ENCODE results near the gene SLC1A4. TPM values are rescaled to one million over a fixed set of nuclear protein-coding genes. Genes with fewer than 3 reads are reported as not detected.

Gene SLC1A4
- total RNA-seq, 1 donor from 2014 or later = 13.1 TPM

DNA sequence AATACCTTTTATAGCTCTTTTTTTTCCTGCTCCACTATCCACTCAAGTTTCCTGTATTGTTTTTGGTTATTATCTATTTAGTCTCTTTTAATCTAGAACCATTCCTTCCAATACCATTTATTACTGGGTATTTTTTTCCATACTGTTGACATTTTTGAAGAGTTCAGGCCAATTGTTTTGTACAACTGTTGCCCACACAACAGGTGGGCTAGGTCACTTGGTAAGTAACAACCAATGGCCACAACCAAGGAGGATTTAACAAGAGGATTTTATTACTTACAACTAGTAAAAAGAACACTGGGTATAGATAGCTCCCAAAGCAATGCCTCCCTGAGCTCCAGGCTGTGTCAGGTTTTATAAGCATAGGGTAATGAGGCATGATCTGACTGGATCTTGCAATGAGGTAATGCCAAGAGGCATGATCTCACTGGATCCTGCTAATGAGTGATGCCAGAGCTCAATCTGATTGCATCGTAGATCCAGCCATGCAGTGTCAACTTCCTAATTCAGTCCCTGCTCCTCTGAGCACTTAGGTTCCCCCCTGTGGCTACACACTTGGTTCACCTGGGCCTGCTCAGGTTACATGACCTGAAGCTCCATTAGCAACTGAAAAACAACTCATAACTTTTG, 59.9 kb downstream of the SLC1A4 start:
- H3K36me3 Mint-ChIP-seq (ENCODE audit: low read depth) = peaks cover 13% of the 10 kb centered on the region
- H3K4me3 Mint-ChIP-seq = no peak overlapping the region
- intact Hi-C loops (cut with micrococcal nuclease) = no loop called here
- H3K9me3 Mint-ChIP-seq = peaks cover 9% of the 10 kb centered on the region
- peaks cover 8% of the 10 kb centered on the region for H3K27me3 Mint-ChIP-seq
- H3K4me1 Mint-ChIP-seq = peaks cover 19% of the 10 kb centered on the region
- no peak overlapping the region for H3K27ac Mint-ChIP-seq
- DNase-seq = no peak

DNA sequence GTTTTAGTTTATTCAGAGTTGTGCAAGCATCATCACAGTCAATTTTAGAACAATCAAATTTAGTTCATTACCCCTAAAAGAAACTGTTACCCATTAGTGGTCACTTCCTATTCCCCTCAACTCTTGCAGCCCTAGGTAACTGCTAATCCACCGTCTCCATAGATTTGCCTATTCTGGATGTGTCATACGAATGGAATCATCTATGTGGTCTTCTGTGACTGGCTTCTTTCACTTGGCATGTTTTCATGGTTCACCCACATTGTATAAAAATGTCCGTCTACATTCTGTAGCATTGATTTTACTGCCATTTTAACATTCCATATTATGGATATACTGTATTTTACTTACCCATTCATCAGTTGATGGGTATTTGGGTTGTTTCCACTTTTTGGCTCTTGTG, 61.7 kb downstream of the SLC1A4 start:
- intact Hi-C loops (cut with micrococcal nuclease) = no loop called here
- no peak for DNase-seq
- Mint-ChIP-seq H3K27me3 (peaks cover 8% of the 10 kb centered on the region), H3K36me3 (ENCODE audit: low read depth) (peaks cover 5% of the 10 kb centered on the region), H3K4me1 (peaks cover 31% of the 10 kb centered on the region), H3K9me3 (no peaks in the 10 kb centered on the region), H3K4me3 (no peak overlapping the region), H3K27ac (no peak overlapping the region)

DNA sequence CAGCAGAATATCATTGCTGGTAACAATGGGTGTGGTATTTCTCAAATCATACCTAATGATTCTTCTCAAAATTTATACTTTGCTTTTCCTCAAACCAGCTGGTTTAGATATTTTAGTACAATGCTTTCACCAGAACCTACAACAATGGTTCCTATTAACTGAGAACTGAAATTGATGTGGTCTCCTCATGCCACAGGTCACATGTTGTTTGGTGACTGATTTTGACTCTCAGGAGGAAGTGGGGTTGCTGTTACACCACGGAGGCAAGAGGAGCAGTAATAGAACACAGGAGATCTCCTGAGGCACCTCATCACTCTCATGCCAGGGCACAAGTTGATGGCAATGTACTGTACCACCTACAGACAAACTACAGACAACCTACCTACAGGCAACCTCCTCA, 64.0 kb downstream of the SLC1A4 start:
- Mint-ChIP-seq H3K36me3 (ENCODE audit: low read depth) (peaks cover 2% of the 10 kb centered on the region), H3K27me3 (peaks cover 5% of the 10 kb centered on the region), H3K4me3 (peak overlapping the region; percentile 70), H3K9me3 (no peaks in the 10 kb centered on the region), H3K27ac (peak overlapping the region; percentile 71), H3K4me1 (peaks cover 44% of the 10 kb centered on the region)
- DNase-seq = peak; percentile 86
- intact Hi-C loops (cut with micrococcal nuclease) = no loop called here

DNA sequence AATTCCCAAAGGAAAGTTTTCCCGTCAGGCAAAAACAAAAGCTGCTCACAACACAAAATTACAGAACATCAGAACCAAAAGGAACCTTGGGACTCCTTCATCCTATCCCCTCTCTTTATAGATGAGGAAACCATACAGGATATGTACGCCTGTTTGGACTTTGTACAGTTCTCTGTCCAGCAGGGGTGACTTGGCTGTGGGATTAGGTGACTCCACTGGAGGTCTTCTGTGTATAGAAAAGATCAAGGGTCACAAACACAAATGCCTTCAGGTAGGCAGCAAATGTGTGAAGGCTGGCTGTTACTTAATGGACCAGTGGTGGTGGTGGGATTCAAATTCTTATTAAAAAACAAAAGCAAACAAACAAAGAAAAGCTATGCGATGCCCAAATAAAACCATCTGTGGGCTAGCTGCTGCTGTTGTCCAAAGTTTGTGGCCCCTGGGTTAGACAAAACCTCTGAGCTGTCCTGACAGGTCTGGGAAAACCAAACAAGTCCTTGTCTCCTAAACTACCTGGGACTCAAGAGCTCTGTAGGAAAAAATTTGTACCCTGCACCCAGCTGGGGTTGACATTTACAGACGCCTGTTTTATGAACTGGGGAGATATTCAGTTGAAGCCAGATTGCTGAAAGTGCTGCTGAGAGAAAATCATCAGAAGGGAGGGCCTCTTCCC, 65.7 kb downstream of the SLC1A4 start:
- intact Hi-C loops (cut with micrococcal nuclease) = loop anchor here (5.0 kb wide), 2 partner anchors 138 to 497 kb away; no protein-coding TSS in a partner anchor
- Mint-ChIP-seq H3K9me3 (no peaks in the 10 kb centered on the region), H3K27me3 (peaks cover 3% of the 10 kb centered on the region), H3K36me3 (ENCODE audit: low read depth) (peaks cover 2% of the 10 kb centered on the region), H3K4me1 (peaks cover 49% of the 10 kb centered on the region), H3K4me3 (peak overlapping the region; percentile 97), H3K27ac (no peak overlapping the region)
- DNase-seq = no peak

DNA sequence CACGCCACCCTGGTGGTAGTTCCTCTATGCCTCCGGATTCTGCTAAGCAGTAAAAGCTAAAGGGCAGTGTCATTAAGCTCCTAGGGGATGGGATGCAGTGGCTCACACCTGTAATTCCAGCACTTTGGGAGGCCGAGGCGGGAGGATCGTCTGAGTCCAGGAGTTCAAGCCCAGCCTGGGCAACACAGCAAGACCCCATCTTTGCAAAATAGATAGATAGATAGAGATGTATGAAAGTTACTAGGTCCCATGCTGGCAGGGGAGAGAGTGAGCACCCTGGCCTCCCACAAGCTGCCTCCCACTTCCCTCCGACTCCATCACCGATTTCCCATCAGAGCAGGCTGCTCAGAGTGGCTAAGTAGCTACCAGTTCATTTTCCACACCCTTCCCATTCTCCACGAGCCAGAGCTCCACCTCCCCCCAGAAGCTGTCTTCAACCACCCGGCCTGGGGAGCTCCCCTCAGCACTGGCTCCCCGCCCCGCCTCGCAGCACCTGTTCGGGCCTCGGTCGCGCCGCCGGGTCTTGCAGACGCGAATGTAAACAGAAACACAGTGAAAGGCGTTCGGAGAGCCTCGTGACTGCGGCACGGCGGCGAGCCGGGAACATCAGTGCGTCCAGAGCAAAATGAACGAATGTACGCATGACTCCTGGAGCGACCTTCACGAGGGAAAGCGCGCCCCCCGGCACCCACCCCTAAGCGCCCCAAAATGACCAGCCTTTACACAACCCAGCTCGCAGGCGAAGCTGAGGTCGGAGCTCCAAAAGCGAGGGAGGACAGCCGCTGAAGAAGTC, 66.4 kb downstream of the SLC1A4 start:
- no peaks in the 10 kb centered on the region for H3K9me3 Mint-ChIP-seq
- peaks cover 3% of the 10 kb centered on the region for H3K27me3 Mint-ChIP-seq
- peaks cover 2% of the 10 kb centered on the region for H3K36me3 Mint-ChIP-seq (ENCODE audit: low read depth)
- H3K4me1 Mint-ChIP-seq = peaks cover 49% of the 10 kb centered on the region
- intact Hi-C loops (cut with micrococcal nuclease) = loop anchor here (1.0 to 5.0 kb wide), 7 partner anchors 75 to 531 kb away; partner anchors contain the start of genes ACTR2, AFTPH and RAB1A
- H3K27ac Mint-ChIP-seq = peak overlapping the region; percentile 87
- DNase-seq = no peak
- H3K4me3 Mint-ChIP-seq = peak overlapping the region; percentile 97

DNA sequence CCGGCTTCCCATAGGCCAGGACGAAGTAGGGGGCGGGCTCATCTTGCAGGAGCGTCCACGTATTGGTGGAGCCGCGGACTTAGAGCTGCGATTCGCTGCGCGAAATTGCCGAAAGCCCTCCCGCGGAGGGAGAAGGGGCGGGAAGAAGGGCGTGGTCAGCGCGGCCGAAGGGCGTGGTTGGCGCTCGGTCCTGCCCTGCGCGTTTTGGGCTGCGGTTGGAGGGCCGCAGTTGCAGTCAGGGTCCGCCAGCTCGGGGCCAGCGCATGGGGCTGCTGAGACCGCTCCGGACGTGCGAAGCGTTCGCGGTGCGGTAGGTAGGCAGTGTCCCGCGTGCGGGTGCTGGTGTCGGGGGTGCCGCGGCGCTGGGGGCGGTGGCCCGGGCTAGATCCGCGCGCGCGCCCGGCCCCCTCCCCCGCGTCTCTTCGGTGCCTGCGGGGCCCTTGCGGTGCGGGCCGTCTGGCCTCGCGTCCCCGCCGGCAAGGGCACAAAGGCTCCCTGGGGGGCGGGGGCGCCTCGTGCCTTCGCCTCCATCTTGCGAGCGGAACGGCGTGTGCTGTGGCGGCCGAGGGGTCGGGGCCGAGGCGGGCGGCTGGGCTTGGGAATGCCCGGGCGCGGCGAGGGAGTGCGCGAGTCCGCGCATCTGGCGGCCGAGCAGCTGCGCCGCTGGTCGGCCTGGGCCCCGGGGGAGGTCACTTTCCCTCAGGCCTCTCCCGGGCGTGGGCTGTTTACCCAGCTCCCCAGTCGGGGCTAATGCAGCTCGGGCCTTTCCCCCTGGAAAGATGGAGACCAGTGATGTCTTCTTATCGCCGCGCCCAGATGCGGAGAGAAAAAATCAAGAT, 67.2 kb downstream of the SLC1A4 start, which contains the start of gene CEP68:
TSS of gene CEP68 (plus strand) at position 202 of the 839 bp plus-strand sequence. CDS start 13,029 bp downstream, outside the sequence.
- peaks cover 2% of the 10 kb centered on the region for H3K36me3 Mint-ChIP-seq (ENCODE audit: low read depth)
- intact Hi-C loops (cut with micrococcal nuclease) = loop anchor here (1.0 to 5.0 kb wide), 8 partner anchors 67 to 532 kb away; partner anchors contain the start of genes ACTR2, AFTPH, RAB1A and SLC1A4
- H3K27me3 Mint-ChIP-seq = peaks cover 2% of the 10 kb centered on the region
- H3K9me3 Mint-ChIP-seq = no peaks in the 10 kb centered on the region
- peak within 1 kb of the TSS; percentile 97 for H3K4me3 Mint-ChIP-seq
- DNase-seq = peak; percentile 99
- H3K27ac Mint-ChIP-seq = peak within 1 kb of the TSS; percentile 87
- H3K4me1 Mint-ChIP-seq = peaks cover 50% of the 10 kb centered on the region

DNA sequence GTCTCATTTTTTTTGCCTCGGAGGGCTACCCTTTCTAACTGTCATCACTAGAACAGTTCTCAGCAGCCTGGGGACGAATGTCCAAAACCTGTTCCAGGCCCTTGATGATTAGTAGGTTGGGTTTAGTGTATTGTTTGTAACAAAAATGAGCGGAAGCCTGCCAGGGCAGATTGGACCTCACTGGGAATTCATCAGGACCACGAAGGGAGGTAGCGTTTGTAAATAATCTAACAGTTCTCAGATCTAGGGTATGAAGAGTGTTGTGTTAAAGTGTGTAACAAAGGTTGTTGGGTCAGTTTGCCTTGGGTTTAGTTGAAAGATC, 67.8 kb downstream of the SLC1A4 start:
- Mint-ChIP-seq H3K9me3 (no peaks in the 10 kb centered on the region), H3K4me1 (peaks cover 53% of the 10 kb centered on the region), H3K4me3 (peak overlapping the region; percentile 83), H3K27me3 (no peaks in the 10 kb centered on the region), H3K36me3 (ENCODE audit: low read depth) (peaks cover 2% of the 10 kb centered on the region), H3K27ac (peak overlapping the region; percentile 80)
- intact Hi-C loops (cut with micrococcal nuclease) = loop anchor here (1.0 to 5.0 kb wide), 6 partner anchors 68 to 532 kb away; partner anchors contain the start of genes ACTR2, AFTPH and SLC1A4
- DNase-seq = no peak

DNA sequence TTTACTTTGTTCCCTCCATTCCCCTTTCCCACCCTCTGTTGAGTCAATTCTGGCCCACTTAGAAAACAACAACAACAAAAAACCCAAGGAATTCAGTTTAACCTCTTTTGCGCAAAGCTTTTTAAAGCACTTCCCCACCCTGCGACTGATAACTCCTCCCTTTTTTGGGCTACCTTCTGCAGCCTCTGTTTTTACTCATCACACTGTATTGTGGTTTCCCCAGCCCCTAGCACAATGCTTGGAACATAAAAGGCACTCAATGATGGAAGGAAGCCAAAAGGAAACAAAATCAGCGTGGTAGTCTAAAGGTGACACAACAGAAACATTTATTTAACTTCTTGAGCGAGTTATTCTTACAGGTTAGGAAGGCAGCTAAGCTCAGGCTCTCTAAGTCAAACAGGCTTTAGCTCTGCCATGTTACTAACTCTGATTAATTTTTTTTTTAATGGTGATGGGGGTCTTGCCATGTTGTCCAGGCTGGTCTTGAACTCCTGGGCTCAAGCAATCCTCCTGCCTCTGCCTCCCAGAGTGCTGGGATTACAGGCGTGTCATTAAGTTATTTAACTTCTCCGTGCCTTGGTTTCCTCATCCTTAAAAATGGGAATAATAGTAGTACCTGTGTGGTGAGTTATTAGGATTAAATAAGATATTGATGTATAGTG, 68.3 kb downstream of the SLC1A4 start:
- Mint-ChIP-seq H3K36me3 (ENCODE audit: low read depth) (peaks cover 2% of the 10 kb centered on the region), H3K9me3 (no peaks in the 10 kb centered on the region), H3K4me3 (peak overlapping the region; percentile 83), H3K27ac (peak overlapping the region; percentile 80), H3K27me3 (no peaks in the 10 kb centered on the region), H3K4me1 (peaks cover 53% of the 10 kb centered on the region)
- DNase-seq = peak; percentile 91
- intact Hi-C loops (cut with micrococcal nuclease) = loop anchor here (1.0 to 5.0 kb wide), 6 partner anchors 68 to 533 kb away; partner anchors contain the start of genes ACTR2, AFTPH and SLC1A4

DNA sequence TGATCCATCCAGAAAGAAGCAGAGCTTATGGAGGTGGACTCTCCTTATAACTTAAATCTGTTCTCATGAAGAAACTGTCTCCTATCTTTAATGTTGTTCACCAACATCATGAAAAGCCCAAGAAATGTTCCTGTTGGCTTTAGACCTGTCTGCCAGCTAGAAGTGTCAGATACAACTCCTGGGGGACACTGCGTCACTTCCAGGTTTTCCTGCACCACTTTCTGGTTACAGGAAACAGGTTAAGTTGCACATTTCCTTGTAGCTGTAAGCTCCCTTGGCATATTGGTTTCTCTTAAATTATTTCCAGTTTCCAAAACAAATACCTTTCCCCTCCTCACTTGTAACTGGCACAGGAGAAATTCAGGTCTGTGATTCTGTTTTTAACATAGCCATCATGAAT, 69.9 kb downstream of the SLC1A4 start:
- peaks cover 38% of the 10 kb centered on the region for H3K4me1 Mint-ChIP-seq

DNA sequence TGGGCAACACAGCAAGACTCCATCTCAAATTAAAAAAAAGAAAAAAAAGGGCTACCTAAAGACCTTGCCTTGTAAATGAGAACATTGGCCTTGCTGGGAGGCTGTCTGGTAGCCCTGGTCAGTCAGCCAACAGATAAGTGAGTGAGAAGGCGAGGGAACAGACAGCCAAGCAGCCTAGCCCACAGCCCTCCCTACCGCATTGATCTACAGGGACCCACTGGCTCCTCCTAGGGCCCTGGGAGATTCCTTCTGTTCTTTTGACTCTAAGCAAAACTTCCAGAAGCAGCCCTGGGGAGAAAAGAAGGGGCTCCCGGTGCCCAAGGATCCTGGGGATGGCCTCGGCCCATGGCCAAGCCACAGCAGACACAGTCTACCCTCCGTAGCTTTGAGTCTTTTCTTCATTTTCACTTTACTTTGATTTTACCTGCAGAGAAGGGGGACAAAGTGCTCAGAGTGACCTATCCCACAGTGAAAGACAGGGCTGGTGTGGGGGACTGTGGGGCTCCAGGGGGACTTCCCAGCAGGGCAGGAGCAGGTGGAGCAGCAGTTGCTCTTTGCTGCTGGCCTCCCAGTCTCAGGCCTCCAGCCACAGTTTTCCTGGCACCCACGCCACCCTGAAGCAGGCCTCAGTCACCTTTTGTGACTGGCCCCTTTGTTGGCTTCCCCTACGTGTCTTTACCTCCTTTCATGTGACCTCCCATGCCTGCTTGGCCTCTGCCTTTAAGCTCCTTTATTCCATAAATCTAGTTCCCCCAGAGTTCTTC, 72.1 kb downstream of the SLC1A4 start:
- no peak overlapping the region for H3K27ac Mint-ChIP-seq
- peaks cover 29% of the 10 kb centered on the region for H3K4me1 Mint-ChIP-seq
- no peak overlapping the region for H3K4me3 Mint-ChIP-seq
- no peaks in the 10 kb centered on the region for H3K27me3 Mint-ChIP-seq
- H3K9me3 Mint-ChIP-seq = no peaks in the 10 kb centered on the region
- no peak for DNase-seq
- H3K36me3 Mint-ChIP-seq (ENCODE audit: low read depth) = no peaks in the 10 kb centered on the region
- intact Hi-C loops (cut with micrococcal nuclease) = no loop called here

More for the DNA sequence above, 69.9 kb downstream of the SLC1A4 start:
- H3K9me3 Mint-ChIP-seq = no peaks in the 10 kb centered on the region
- H3K27me3 Mint-ChIP-seq = no peaks in the 10 kb centered on the region
- intact Hi-C loops (cut with micrococcal nuclease) = loop anchor here (5.0 kb wide), 2 partner anchors 142 to 493 kb away; no protein-coding TSS in a partner anchor
- no peak overlapping the region for H3K27ac Mint-ChIP-seq
- no peak for DNase-seq
- no peak overlapping the region for H3K4me3 Mint-ChIP-seq
- H3K36me3 Mint-ChIP-seq (ENCODE audit: low read depth) = peaks cover 2% of the 10 kb centered on the region

DNA sequence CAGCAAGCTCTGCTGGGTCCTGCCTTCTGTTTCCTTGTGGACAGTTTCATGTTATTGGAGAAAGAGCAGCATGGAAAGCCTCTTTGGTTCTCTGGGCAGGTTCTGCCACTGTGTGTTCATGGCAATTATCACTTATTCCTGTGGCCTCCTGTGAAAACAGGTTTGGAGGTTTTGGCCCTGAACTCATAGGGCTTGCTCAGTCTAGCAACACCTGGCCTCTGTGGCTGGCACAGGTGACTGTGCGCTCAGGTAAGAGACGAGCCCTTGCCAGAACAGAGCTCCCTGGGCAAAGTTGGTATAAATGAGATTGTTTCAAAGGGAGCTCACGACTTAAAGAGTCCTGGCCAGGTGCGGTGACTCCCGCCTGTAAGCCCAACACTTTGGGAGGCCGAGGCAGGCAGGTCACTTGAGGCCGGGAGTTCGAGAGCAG, 72.7 kb downstream of the SLC1A4 start:
- Mint-ChIP-seq H3K36me3 (ENCODE audit: low read depth) (no peaks in the 10 kb centered on the region), H3K4me3 (no peak overlapping the region), H3K9me3 (no peaks in the 10 kb centered on the region), H3K27me3 (no peaks in the 10 kb centered on the region), H3K4me1 (peaks cover 28% of the 10 kb centered on the region), H3K27ac (no peak overlapping the region)
- intact Hi-C loops (cut with micrococcal nuclease) = no loop called here
- DNase-seq = no peak

Data from activated CD4-positive, alpha-beta T cell treated with anti-CD3 and anti-CD28 coated beads, Interleukin-2, amount 10 ng/mL, durations not matched to agents 24 days and 14 days (primary cell).